Epidermal melanocyte (primary cell): Measurements from ENCODE around the gene MTERF4.

Experiments used
- DNase-seq: peaks from one replicate; pipeline ENCODE4 v3.0.0; 2011; ENCODE audit warnings: low spot score; ENCODE audit not compliant: insufficient read length

MTERF4 gene

GRCh38 chr2:241070361-241070760 is 31.7 kb downstream of the MTERF4 start:
- DNase-seq = no peak

GRCh38 chr2:241069821-241070281 is 32.2 kb downstream of the MTERF4 start:
- no peak for DNase-seq

- DNase-seq = no peak
Measured at GRCh38 chr2:241068942-241069810, 32.9 kb downstream of the MTERF4 start.

GRCh38 chr2:241068136-241068941 is 33.7 kb downstream of the MTERF4 start:
- DNase-seq = no peak

GRCh38 chr2:241067501-241068135 is 34.5 kb downstream of the MTERF4 start:
- no peak for DNase-seq

GRCh38 chr2:241066893-241067341 is 35.2 kb downstream of the MTERF4 start:
- DNase-seq = no peak

GRCh38 chr2:241066171-241066892 is 35.8 kb downstream of the MTERF4 start:
- no peak for DNase-seq

- DNase-seq = no peak
Measured at GRCh38 chr2:241065355-241065803, 36.7 kb downstream of the MTERF4 start.

GRCh38 chr2:241064802-241065354 is 37.2 kb downstream of the MTERF4 start:
- no peak for DNase-seq

GRCh38 chr2:241064008-241064801 is 37.9 kb downstream of the MTERF4 start:
- DNase-seq = no peak

GRCh38 chr2:241063587-241063986 is 38.5 kb downstream of the MTERF4 start:
- DNase-seq = no peak

GRCh38 chr2:241063093-241063551 is 39.0 kb downstream of the MTERF4 start:
- DNase-seq = no peak

- no peak for DNase-seq
Measured at GRCh38 chr2:241062389-241063092, 39.5 kb downstream of the MTERF4 start.

- DNase-seq = no peak
Measured at GRCh38 chr2:241061275-241061674, 40.8 kb downstream of the MTERF4 start.

- no peak for DNase-seq
Measured at GRCh38 chr2:241053576-241054251, 48.4 kb downstream of the MTERF4 start.

GRCh38 chr2:241052677-241053360 is 49.3 kb downstream of the MTERF4 start:
- no peak for DNase-seq

GRCh38 chr2:241051578-241052487 is 50.3 kb downstream of the MTERF4 start:
- DNase-seq = no peak
